Tibial artery (tissue), 4 donors: Measurements from ENCODE around the gene A1BG.

ENCODE experiments used
- DNase-seq, 2 donors: peaks; one replicate each; pipeline ENCODE4 v3.0.0-alpha.2; 2019
- H3K27ac ChIP-seq, 2 donors: fragments of 200-600 bp; sonication (generic) in 1 of 2; 1 replicate in 1 of 2; 2 replicates in 1 of 2; pipeline ENCODE4 v1.5.1; 2018 to 2019; ENCODE audit warnings: mild to moderate bottlenecking in 1 of 2
- H3K27me3 ChIP-seq, 2 donors: fragments of 200-600 bp; sonication (generic) in 1 of 2; one replicate each; pipeline versions ENCODE4 v1.5.1 to v1.6.0; 2016 to 2019
- H3K36me3 ChIP-seq, 3 donors: fragments of 200-600 bp; sonication (generic) in 2 of 3; one replicate each; pipeline ENCODE4 v1.5.1; 2016 to 2019; ENCODE audit warnings: mild to moderate bottlenecking in 2 of 3
- H3K4me1 ChIP-seq, 4 donors: fragments of 200-600 bp; sonication (generic) in 2 of 4; 1 replicate in 3 of 4; 2 replicates in 1 of 4; pipeline ENCODE4 v1.5.1; 2016 to 2019
- H3K4me3 ChIP-seq, 2 donors: fragments of 200-600 bp; sonication (generic) in 1 of 2; 1 replicate in 1 of 2; 2 replicates in 1 of 2; pipeline ENCODE4 v1.5.1; 2018 to 2019; ENCODE audit warnings: mild to moderate bottlenecking in 2 of 2
- H3K9me3 ChIP-seq, 3 donors: fragments of 200-600 bp; sonication (generic) in 1 of 3; one replicate each; pipeline ENCODE4 v1.5.1; 2016 to 2019
- CTCF ChIP-seq, 2 experiments: fragments of 200-600 bp in 1 of 2; fragments of 450-650 bp in 1 of 2; IDR thresholded peaks; one replicate each; pipeline ENCODE4 v1.5.1; 2017 to 2019; ENCODE audit warnings: antibody characterized with exemption in 2 of 2, mild to moderate bottlenecking in 1 of 2, moderate library complexity in 1 of 2
- intact Hi-C: fragments of 100-400 bp; cut with DNase I; formaldehyde crosslinking; loops from one replicate; pipeline ENCODE4 v1.15.0; 2023; ENCODE audit warnings: low total_unique reads

The A1BG gene

GRCh38 chr19:58336216-58336615 is 17.1 kb downstream of the A1BG start:
- intact Hi-C loops, result no loop called here
- Histone ChIP-seq H3K4me1 (no peaks in the 10 kb centered on the region), H3K36me3 (peaks cover 45 to 67% (median 54%) of the 10 kb centered on the region in 3 donors), H3K4me3 (no peak overlapping the region), H3K27ac (no peak overlapping the region), H3K9me3 (peaks cover 0 to 12% (median 6%) of the 10 kb centered on the region in 3 donors), H3K27me3 (no peaks in the 10 kb centered on the region)
- TF ChIP-seq CTCF (IDR thresholded peaks at IDR 0.05), result no peak
- DNase-seq, result no peak

GRCh38 chr19:58335630-58336029 is 17.7 kb downstream of the A1BG start:
- Histone ChIP-seq H3K27me3 (no peaks in the 10 kb centered on the region), H3K9me3 (peaks cover 0 to 12% (median 6%) of the 10 kb centered on the region in 3 donors), H3K4me3 (no peak overlapping the region), H3K36me3 (peaks cover 39 to 61% (median 54%) of the 10 kb centered on the region in 3 donors), H3K27ac (no peak overlapping the region), H3K4me1 (no peaks in the 10 kb centered on the region)
- DNase-seq, result no peak
- intact Hi-C loops, result no loop called here
- TF ChIP-seq CTCF (IDR thresholded peaks at IDR 0.05), result no peak

- no peak for DNase-seq
- H3K36me3 ChIP-seq, result peaks cover 39 to 55% (median 49%) of the 10 kb centered on the region in 3 donors
- no peak for TF ChIP-seq CTCF (IDR thresholded peaks at IDR 0.05)
Measured at GRCh38 chr19:58334691-58335249, 18.5 kb downstream of the A1BG start.

GRCh38 chr19:58332697-58333096 is 20.6 kb downstream of the A1BG start:
- Histone ChIP-seq H3K4me3 (no peak overlapping the region), H3K9me3 (no peaks in the 10 kb centered on the region), H3K4me1 (peaks cover 0 to 14% (median 6%) of the 10 kb centered on the region in 4 donors), H3K27ac (no peak overlapping the region), H3K36me3 (peaks cover 18 to 34% (median 28%) of the 10 kb centered on the region in 3 donors), H3K27me3 (no peaks in the 10 kb centered on the region)
- intact Hi-C loops, result no loop called here
- TF ChIP-seq CTCF (IDR thresholded peaks at IDR 0.05), result no peak
- DNase-seq, result no peak

More at GRCh38 chr19:58334691-58335249, 18.5 kb downstream of the A1BG start:
- Histone ChIP-seq H3K4me3 (no peak overlapping the region), H3K27me3 (no peaks in the 10 kb centered on the region), H3K27ac (no peak overlapping the region), H3K4me1 (no peaks in the 10 kb centered on the region), H3K9me3 (peaks cover 0 to 12% (median 6%) of the 10 kb centered on the region in 3 donors)
- intact Hi-C loops, result no loop called here

GRCh38 chr19:58330458-58330857 is 22.8 kb downstream of the A1BG start:
- TF ChIP-seq CTCF (IDR thresholded peaks at IDR 0.05), result no peak
- no peak overlapping the region for H3K27ac ChIP-seq
- H3K9me3 ChIP-seq, result no peaks in the 10 kb centered on the region
- intact Hi-C loops, result no loop called here
- no peak for DNase-seq
- no peak overlapping the region for H3K4me3 ChIP-seq
- peaks cover 10 to 14% (median 11%) of the 10 kb centered on the region in 3 donors for H3K36me3 ChIP-seq
- no peaks in the 10 kb centered on the region for H3K27me3 ChIP-seq
- H3K4me1 ChIP-seq, result peaks cover 0 to 28% (median 19%) of the 10 kb centered on the region in 4 donors
